ENCODE measurements around the gene VSTM2A.
"Not testable (repeated sequence)": the region's sequence is repeated elsewhere in the genome, so short reads cannot be mapped to it uniquely, and the experiment has no call there.

VSTM2A gene

DNA sequence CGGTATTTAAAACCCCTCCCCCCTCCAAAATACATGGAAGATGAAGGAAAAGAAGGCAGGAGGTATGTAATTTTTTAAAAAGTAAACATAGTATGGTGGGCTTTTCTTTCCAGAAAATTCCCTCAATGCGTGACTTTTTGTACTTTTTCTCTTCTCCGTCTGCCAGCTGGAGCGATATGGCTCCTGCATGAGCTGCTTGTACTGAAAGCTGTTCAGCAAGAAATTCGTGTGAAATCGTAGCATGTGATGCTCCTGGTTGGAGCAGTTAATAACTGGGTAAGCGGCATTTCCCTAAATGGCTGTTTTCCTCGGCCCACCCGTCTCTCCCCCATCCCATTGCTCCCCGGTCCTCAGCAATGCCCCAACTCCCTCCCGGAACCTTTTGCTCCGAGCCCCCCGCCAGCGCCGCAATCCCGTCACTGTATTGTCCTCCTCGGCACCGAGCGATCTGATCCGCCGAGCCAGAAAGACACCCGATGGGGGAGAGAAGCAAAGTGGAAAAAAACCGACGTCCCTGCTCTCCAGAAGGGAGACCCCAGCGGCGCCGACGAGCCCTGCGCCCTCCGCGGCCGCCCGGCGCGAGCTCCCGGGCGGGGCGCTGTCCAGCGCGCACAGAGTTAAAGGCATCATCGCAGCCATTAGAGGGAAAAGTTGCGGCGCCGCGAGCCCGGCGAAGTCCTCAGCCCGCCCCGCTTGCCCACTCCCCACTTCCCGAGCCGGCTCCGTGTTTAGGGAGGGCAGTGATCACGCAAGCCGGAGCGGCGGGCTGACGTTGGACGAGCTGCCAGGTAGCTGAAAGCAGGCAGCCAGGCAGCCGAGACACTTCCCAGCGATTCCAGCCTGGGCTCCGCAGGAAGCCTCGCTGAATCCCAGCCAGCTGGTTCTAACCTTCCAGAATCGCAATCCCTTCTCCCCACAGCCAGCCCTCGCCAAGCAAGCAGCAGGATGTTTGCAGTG, at the start of gene VSTM2A:
VSTM2A (plus strand) TSS at position 707 of the 957 bp plus-strand sequence. CDS start 356 bp downstream, outside the sequence.
- CTCF ChIA-PET: no interaction called here
- TF ChIP-seq, protein P1, sequence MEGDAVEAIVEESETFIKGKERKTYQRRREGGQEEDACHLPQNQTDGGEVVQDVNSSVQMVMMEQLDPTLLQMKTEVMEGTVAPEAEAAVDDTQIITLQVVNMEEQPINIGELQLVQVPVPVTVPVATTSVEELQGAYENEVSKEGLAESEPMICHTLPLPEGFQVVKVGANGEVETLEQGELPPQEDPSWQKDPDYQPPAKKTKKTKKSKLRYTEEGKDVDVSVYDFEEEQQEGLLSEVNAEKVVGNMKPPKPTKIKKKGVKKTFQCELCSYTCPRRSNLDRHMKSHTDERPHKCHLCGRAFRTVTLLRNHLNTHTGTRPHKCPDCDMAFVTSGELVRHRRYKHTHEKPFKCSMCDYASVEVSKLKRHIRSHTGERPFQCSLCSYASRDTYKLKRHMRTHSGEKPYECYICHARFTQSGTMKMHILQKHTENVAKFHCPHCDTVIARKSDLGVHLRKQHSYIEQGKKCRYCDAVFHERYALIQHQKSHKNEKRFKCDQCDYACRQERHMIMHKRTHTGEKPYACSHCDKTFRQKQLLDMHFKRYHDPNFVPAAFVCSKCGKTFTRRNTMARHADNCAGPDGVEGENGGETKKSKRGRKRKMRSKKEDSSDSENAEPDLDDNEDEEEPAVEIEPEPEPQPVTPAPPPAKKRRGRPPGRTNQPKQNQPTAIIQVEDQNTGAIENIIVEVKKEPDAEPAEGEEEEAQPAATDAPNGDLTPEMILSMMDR (IDR thresholded peaks at IDR 0.05; ENCODE audit: control extremely low read depth, extremely low read depth, low read depth, missing control alignments): no peak
- POLR2A ChIA-PET: no interaction called here
- no peak for DNase-seq (ENCODE audit: extremely low spot score)

DNA sequence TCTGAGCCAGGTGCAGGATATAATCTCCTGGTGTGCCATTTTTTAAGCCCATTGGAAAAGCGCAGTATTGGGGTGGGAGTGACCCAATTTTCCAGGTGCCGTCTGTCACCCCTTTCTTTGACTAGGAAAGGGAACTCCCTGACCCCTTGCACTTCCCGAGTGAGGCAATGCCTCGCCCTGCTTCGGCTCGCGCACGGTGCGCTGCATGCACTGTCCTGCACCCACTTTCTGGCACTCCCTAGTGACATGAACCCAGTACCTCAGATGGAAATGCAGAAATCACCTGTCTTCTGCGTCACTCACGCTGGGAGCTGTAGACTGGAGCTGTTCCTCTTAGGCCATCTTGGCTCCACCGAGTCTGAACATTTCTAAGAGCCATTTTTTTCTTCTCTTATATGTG, 37.6 kb upstream of the VSTM2A start:
- CTCF ChIA-PET; DNase-seq (ENCODE audit: extremely low spot score); POLR2A ChIA-PET: not testable (repeated sequence)

DNA sequence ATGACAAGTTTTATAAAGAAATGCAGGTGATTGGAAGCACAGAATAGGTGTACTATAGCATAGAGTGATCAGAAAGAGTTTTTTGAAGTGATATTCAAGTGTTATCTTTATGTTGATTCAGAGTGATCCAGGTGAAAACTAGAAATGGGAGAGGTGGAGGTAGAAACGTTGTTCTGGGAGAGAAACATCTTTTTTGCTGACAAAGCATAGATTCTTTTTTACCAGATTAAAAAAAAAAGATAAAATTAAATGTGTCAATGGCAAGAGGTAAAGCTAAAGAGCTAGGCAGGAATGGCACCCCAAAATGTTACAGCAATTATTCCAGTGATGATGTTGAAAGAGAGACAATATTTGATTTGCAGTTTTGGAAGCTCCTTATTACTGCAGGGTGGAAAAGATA, 12.6 kb upstream of the VSTM2A start:
- ChIA-PET POLR2A (no interaction called here), CTCF (no interaction called here)
- no peak for DNase-seq (ENCODE audit: extremely low spot score)
- TF ChIP-seq, protein P1 (IDR thresholded peaks at IDR 0.05; ENCODE audit: control extremely low read depth, extremely low read depth, low read depth, missing control alignments): no peak

GRCh38 chr7:54538122-54538521, 4.1 kb upstream of the VSTM2A start:
- DNase-seq (ENCODE audit: extremely low spot score): no peak
- TF ChIP-seq, protein P1 (IDR thresholded peaks at IDR 0.05; ENCODE audit: control extremely low read depth, extremely low read depth, low read depth, missing control alignments): no peak
- CTCF ChIA-PET: no interaction called here
- POLR2A ChIA-PET: no interaction called here

DNA sequence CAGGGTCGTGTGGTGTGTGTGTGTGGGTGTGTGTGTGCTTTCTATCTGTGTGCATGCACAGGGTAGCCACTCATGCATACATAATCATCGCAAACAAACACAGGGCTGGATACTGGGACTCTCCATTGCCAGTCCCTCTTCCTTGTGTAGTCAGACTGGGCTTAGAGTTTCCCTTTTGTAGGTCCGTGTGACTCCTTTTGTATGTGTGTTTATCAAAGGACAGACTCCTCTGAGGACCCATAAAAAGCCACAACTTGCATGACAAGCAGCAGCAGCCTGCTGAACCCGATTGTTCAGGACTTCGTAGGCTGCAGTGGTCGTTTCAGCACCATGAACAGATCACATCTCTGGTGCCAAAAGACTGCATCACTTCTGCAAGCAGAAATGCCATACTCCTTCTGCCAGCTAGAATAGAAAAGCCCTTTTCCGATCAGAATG, 895 bp downstream of the VSTM2A start:
- CTCF ChIA-PET: no interaction called here
- POLR2A ChIA-PET: no interaction called here
- no peak for DNase-seq (ENCODE audit: extremely low spot score)
- TF ChIP-seq, protein P1 (IDR thresholded peaks at IDR 0.05; ENCODE audit: control extremely low read depth, extremely low read depth, low read depth, missing control alignments): no peak

DNA sequence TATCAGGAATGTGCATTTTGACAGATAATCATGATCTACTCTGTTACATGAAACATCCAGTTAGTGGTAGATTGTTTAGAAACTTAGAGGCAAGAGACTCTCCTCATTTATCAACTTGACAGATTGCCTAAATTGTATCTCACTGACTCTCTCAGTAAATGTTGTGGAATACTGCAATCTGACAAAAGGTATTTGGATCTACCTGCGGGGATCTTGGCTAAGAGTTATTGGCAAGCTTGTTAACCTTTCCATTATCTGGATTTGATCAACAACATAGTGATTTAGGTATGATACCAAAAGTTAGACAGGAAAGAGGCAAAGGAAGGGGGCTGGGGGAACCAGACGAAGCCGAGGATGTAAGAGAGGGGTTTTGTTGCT, 2.0 kb downstream of the VSTM2A start:
- no peak for DNase-seq (ENCODE audit: extremely low spot score)
- TF ChIP-seq, protein P1 (IDR thresholded peaks at IDR 0.05; ENCODE audit: control extremely low read depth, extremely low read depth, low read depth, missing control alignments): no peak
- POLR2A ChIA-PET: no interaction called here
- CTCF ChIA-PET: no interaction called here

DNA sequence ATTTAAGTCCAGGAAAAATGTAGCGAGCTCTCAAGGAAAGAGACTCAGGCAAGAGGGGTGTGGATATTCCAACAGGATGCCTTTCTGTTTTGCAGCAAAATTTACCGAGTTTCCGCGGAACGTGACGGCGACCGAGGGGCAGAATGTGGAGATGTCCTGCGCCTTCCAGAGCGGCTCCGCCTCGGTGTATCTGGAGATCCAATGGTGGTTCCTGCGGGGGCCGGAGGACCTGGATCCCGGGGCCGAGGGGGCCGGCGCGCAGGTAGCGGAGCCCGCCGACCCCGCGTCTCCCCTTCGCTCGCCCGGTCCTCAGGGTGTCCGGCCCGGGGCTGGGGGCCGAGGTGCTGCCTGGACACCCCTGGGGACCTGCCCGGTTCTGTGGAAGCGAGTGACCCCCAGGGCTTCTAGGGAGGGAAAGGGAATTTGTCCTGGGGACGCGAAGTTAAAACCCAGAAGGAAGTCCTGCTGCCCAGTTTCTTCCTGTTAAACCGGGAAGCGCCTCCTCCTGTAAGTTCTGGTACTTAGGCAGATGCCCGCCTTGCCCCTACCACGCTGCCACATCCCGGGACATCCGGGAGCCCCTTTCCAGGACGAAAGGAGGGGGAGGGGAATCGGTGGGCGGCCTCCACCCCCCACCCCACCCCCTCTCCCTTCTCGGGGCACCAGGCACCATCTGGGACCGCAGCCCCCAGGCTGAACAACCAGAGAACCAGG, 2.5 kb downstream of the VSTM2A start:
- ChIA-PET CTCF (no interaction called here), POLR2A (no interaction called here)
- TF ChIP-seq, protein P1 (IDR thresholded peaks at IDR 0.05; ENCODE audit: control extremely low read depth, extremely low read depth, low read depth, missing control alignments): no peak
- no peak for DNase-seq (ENCODE audit: extremely low spot score)
